Glutamatergic neuron (in vitro differentiated cells): ENCODE measurements around the gene THAP3. TPM values are rescaled to one million over a fixed set of nuclear protein-coding genes. Genes with fewer than 3 reads are reported as not detected.

ENCODE experiments used
- DNase-seq: peaks from one replicate; pipeline ENCODE4 v3.0.0; 2022
- H3K27ac Mint-ChIP-seq: one replicate; pipeline ENCODE4 v1.8.0; 2020; ENCODE audit warnings: mild to moderate bottlenecking, mixed read lengths, inconsistent platforms; ENCODE audit not compliant: unreplicated experiment
- H3K27me3 Mint-ChIP-seq: one replicate; pipeline ENCODE4 v1.8.0; 2020; ENCODE audit warnings: mild to moderate bottlenecking, moderate library complexity, mixed read lengths, inconsistent platforms; ENCODE audit not compliant: unreplicated experiment
- H3K36me3 Mint-ChIP-seq: one replicate; pipeline ENCODE4 v1.8.0; 2020; ENCODE audit warnings: mild to moderate bottlenecking, mixed read lengths, inconsistent platforms; ENCODE audit not compliant: unreplicated experiment
- H3K4me1 Mint-ChIP-seq: one replicate; pipeline ENCODE4 v1.8.0; 2020; ENCODE audit warnings: mild to moderate bottlenecking, low read depth, mixed read lengths, inconsistent platforms; ENCODE audit not compliant: unreplicated experiment
- H3K4me3 Mint-ChIP-seq: one replicate; pipeline ENCODE4 v1.8.0; 2020; ENCODE audit warnings: mild to moderate bottlenecking, mixed read lengths, inconsistent platforms; ENCODE audit not compliant: unreplicated experiment
- H3K9me3 Mint-ChIP-seq: one replicate; pipeline ENCODE4 v1.8.0; 2020; ENCODE audit warnings: mild to moderate bottlenecking, moderate library complexity, mixed read lengths, inconsistent platforms; ENCODE audit not compliant: unreplicated experiment
- total RNA-seq: library from RNA; stranded (reverse); fragmentation: NEBNext Ultra II Directional; extraction: Animal tissue kit (Norgen Biotek cat#: 25700); gene quantifications from one replicate; pipeline ENCODE4 v1.2.1, GENCODE V29; 2021; ENCODE audit not compliant: unreplicated experiment
- TF ChIP-seq, protein P1 (sequence below): fragments of 200-600 bp; sonication (generic); IDR thresholded peaks from one replicate; pipeline ENCODE4 v1.5.0; 2021; ENCODE audit not compliant: partially characterized antibody, unreplicated experiment

THAP3 gene
- total RNA-seq, 1 donor from 2014 or later = 30.2 TPM

DNA sequence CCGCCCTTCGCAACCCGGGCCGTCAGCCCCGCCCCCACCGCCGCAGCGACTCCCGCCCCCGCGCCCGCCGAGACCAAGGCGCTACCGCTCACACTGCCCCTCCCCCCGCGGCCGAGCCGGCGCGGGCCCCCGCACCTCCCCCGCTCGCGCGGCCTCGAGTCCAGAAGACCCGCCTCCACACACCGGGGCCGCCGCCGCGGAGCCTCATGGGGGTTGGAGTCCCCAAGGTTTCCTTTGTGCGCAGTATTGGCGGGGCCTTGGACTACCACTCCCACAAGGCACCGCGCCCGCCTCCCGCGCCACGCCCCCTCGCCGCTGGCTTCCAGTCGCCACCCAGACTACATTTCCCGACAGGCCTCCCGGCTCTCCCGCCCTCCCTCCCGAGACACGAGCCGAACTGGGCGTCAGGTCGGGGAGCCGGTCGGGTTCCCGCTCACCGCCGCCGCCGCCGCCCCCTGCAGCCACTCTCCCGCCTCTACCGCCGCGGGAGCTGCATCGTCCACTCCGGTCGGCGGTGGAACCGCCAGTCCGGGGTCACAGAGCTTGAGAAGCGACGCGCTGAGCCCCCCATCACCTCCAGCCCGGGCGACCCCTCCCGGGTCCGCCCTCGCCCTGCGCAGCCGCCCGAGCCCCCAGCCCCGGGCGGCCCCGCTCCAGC, 11.2 kb upstream of the THAP3 start, which contains the start of gene PHF13:
Gene PHF13, plus strand, starts transcription at position 371 of the 658 bp plus-strand sequence. CDS start 336 bp downstream, outside the sequence.
- Mint-ChIP-seq H3K4me1 (peaks cover 3% of the 10 kb centered on the region), H3K27ac (peak within 1 kb of the TSS; percentile 71), H3K36me3 (no peaks in the 10 kb centered on the region), H3K9me3 (peaks cover 7% of the 10 kb centered on the region), H3K27me3 (peaks cover 17% of the 10 kb centered on the region), H3K4me3 (peak within 1 kb of the TSS; percentile 93)
- TF ChIP-seq, protein P1, sequence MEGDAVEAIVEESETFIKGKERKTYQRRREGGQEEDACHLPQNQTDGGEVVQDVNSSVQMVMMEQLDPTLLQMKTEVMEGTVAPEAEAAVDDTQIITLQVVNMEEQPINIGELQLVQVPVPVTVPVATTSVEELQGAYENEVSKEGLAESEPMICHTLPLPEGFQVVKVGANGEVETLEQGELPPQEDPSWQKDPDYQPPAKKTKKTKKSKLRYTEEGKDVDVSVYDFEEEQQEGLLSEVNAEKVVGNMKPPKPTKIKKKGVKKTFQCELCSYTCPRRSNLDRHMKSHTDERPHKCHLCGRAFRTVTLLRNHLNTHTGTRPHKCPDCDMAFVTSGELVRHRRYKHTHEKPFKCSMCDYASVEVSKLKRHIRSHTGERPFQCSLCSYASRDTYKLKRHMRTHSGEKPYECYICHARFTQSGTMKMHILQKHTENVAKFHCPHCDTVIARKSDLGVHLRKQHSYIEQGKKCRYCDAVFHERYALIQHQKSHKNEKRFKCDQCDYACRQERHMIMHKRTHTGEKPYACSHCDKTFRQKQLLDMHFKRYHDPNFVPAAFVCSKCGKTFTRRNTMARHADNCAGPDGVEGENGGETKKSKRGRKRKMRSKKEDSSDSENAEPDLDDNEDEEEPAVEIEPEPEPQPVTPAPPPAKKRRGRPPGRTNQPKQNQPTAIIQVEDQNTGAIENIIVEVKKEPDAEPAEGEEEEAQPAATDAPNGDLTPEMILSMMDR = no peak
- peak; percentile 100 for DNase-seq

DNA sequence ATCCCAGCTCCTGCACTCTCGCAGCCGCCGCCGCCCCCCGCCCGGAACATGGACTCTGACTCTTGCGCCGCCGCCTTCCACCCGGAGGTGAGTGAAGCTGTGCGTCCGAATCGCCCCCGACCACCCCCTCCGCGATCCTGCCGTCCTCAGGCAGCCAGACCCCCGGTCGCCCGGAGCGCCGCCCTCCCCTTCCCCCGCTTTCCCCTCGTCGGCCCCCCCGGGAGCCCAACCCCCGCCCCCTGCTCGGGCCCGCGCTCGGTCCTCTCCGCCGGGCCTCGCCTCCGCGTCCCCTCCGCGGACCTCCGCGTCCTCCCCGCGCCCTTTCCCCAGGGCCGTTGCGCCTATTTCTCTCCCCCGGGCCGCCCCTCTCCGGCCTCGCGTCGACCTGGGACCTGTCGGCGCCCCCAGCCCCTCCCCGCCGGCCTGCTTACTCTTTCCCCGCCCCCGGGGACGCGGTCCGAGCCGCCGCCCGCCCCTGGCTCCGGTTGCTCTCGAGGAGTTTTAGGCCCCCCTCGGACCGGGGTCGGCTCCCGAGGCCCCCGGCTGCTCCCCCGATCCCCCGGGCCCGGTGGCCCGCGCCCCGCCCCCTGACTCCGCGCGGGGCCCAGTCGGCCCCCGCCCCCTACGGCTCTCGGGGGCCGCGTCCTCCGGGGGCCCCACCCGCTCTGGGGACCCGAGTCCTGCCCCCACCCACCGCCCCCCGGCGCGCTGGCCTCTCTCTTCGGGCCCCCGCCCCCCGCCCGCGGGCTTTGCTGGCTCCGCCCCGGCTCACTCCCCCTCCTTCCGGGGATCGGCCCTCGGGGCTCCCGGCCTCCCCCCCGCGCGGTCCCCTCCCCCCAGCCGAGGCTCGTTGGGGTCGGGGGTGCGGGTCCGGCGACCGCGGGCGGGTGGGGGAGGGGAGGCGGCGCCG, 10.4 kb upstream of the THAP3 start:
- no peaks in the 10 kb centered on the region for H3K36me3 Mint-ChIP-seq
- H3K27ac Mint-ChIP-seq = no peak overlapping the region
- TF ChIP-seq, protein P1 = no peak
- peaks cover 3% of the 10 kb centered on the region for H3K4me1 Mint-ChIP-seq
- peaks cover 17% of the 10 kb centered on the region for H3K27me3 Mint-ChIP-seq
- peak; percentile 68 for DNase-seq
- H3K9me3 Mint-ChIP-seq = peaks cover 7% of the 10 kb centered on the region
- peak overlapping the region; percentile 61 for H3K4me3 Mint-ChIP-seq

DNA sequence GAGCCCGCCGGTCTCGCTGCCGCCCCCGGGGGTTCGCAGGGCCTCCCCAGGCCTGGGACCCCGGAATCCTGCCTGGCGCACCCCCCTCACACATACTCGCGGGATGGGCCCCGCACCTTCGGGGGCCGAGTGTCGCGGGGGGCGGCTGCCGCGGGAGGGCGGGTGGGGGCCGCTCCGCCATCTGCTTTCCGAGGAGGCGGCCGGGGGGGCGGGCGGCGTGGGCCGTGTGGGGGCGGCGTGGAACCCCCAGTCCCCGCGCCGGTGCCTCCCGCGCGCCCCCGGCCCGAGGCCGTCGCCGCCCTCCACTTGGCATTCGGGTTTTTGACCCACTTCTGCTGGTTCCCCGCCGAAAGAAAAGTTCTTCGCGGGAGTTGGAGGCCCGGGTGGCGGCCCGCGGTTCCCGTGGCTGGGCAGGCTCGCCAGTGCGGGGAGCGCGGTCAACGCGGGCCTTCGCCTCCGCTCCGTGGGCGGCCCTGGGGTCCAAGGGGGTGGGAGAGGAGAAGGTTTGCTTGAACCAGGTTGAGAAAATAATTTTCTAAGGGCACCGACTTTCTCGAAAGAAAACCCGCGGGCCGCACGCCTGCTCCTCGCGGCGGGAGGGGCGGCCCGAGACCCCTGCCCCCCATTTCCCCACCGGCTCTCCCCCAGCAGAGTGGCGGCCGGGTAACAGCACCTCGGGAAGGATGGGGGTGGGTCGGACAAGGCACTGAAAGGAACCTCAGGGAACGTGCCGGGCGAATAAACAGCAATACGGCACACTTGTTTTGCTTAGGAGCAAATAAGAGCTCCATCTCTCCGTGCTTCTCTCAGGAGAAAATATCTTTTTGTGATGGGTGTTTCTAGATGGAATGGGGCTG, 9.5 kb upstream of the THAP3 start:
- TF ChIP-seq, protein P1 = no peak
- Mint-ChIP-seq H3K36me3 (no peaks in the 10 kb centered on the region), H3K27me3 (peaks cover 17% of the 10 kb centered on the region), H3K27ac (no peak overlapping the region), H3K4me1 (peaks cover 3% of the 10 kb centered on the region), H3K4me3 (peak overlapping the region; percentile 88), H3K9me3 (peaks cover 7% of the 10 kb centered on the region)
- DNase-seq = peak; percentile 36

DNA sequence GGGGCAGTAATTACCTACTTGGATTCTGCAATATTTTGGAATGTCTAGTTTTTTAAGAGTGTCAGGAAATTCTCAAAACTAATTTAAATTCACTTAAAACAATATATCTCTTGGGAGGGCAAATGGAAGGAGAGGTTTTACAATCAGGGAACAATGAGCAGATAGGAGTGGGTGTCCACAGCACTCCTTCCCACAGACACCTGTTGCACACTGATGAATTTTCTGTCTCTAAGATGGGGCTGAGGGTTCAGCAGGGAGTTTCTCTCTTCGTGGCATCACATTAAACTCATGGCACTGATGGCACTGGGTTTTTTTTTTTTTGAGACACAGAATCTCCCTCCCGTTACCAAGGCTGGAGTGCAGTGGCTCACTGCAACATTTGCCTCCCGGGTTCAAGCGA, 5.6 kb upstream of the THAP3 start:
- Mint-ChIP-seq H3K36me3 (no peaks in the 10 kb centered on the region), H3K4me3 (no peak overlapping the region), H3K27me3 (peaks cover 11% of the 10 kb centered on the region), H3K4me1 (peaks cover 7% of the 10 kb centered on the region), H3K9me3 (peaks cover 4% of the 10 kb centered on the region), H3K27ac (no peak overlapping the region)
- no peak for DNase-seq
- TF ChIP-seq, protein P1 = no peak
